Liver (tissue), 9 donors: ENCODE measurements around the gene GABBR2. TPM values are rescaled to one million over a fixed set of nuclear protein-coding genes. Genes with fewer than 3 reads are reported as not detected.

Source experiments
- DNase-seq: peaks from one replicate; pipeline ENCODE4 v3.0.0-alpha.2; 2017; ENCODE audit warnings: low spot score
- H3K27ac ChIP-seq, 2 donors: one replicate each; pipeline ENCODE4 v1.7.0; 2013; ENCODE audit warnings: inconsistent platforms in 2 of 2, low read length in 2 of 2, control low read depth in 1 of 2, low read depth in 1 of 2, mild to moderate bottlenecking in 1 of 2
- H3K27me3 ChIP-seq, 4 donors: one replicate each; pipeline versions ENCODE4 v1.6.1 to v1.7.0; 2013; ENCODE audit warnings: low read length in 3 of 4, inconsistent platforms in 1 of 4, mild to moderate bottlenecking in 1 of 4, moderate library complexity in 1 of 4; ENCODE audit not compliant: control insufficient read depth in 4 of 4, insufficient read depth in 4 of 4
- H3K36me3 ChIP-seq, 4 donors: one replicate each; pipeline versions ENCODE4 v1.6.1 to v1.7.0; 2013; ENCODE audit warnings: low read length in 3 of 4, mild to moderate bottlenecking in 3 of 4, low read depth in 1 of 4, moderate library complexity in 1 of 4; ENCODE audit not compliant: control insufficient read depth in 4 of 4, insufficient read depth in 3 of 4
- H3K4me1 ChIP-seq, 4 donors: one replicate each; pipeline versions ENCODE4 v1.6.1 to v1.7.0; 2013; ENCODE audit warnings: low read length in 3 of 4, mild to moderate bottlenecking in 3 of 4, moderate library complexity in 1 of 4; ENCODE audit not compliant: control insufficient read depth in 4 of 4, insufficient read depth in 4 of 4
- H3K4me3 ChIP-seq, 3 donors: one replicate each; pipeline versions ENCODE4 v1.6.1 to v1.7.0; 2013; ENCODE audit warnings: low read length in 3 of 3, control low read depth in 1 of 3, low read depth in 1 of 3, mild to moderate bottlenecking in 1 of 3
- H3K9ac ChIP-seq, 2 donors: one replicate each; pipeline ENCODE4 v1.7.0; 2013; ENCODE audit warnings: low read length in 2 of 2, mild to moderate bottlenecking in 2 of 2, moderate library complexity in 2 of 2, control low read depth in 1 of 2, low read depth in 1 of 2
- H3K9me3 ChIP-seq, 4 donors: one replicate each; pipeline versions ENCODE4 v1.6.1 to v1.7.0; 2013; ENCODE audit warnings: low read length in 3 of 4; ENCODE audit not compliant: control insufficient read depth in 4 of 4
- ATF3 ChIP-seq: IDR thresholded peaks from 2 replicates; pipeline ENCODE4 v1.6.1; 2016; ENCODE audit warnings: antibody characterized with exemption
- EGR1 ChIP-seq, 2 donors: IDR thresholded peaks; 2 replicates each; pipeline ENCODE4 v1.6.1; 2016 to 2018; ENCODE audit warnings: antibody characterized with exemption in 2 of 2, low read depth in 2 of 2
- FOXA1 ChIP-seq: IDR thresholded peaks from 2 replicates; pipeline ENCODE4 v1.6.1; 2016; ENCODE audit warnings: antibody characterized with exemption
- FOXA2 ChIP-seq: IDR thresholded peaks from 2 replicates; pipeline ENCODE4 v1.6.1; 2016; ENCODE audit warnings: antibody characterized with exemption
- GABPA ChIP-seq, 2 donors: IDR thresholded peaks in 1 of 2; conservative IDR thresholded peaks in 1 of 2; 2 replicates each; pipeline ENCODE4 v1.6.1; 2016; ENCODE audit warnings: antibody characterized with exemption in 2 of 2, mild to moderate bottlenecking in 1 of 2, moderate library complexity in 1 of 2
- HNF4A ChIP-seq, 2 donors: conservative IDR thresholded peaks; 2 replicates each; pipeline ENCODE4 v1.6.1; 2016; ENCODE audit warnings: antibody characterized with exemption in 2 of 2, mild to moderate bottlenecking in 2 of 2
- HNF4G ChIP-seq: IDR thresholded peaks from 2 replicates; pipeline ENCODE4 v1.6.1; 2016; ENCODE audit warnings: antibody characterized with exemption
- JUND ChIP-seq, 2 donors: IDR thresholded peaks; 2 replicates each; pipeline ENCODE4 v1.6.1; 2016; ENCODE audit warnings: antibody characterized with exemption in 2 of 2
- NR2F2 ChIP-seq: IDR thresholded peaks from 2 replicates; pipeline ENCODE4 v1.6.1; 2016; ENCODE audit warnings: antibody characterized with exemption
- RAD21 ChIP-seq, 2 donors: IDR thresholded peaks; 2 replicates each; pipeline ENCODE4 v1.6.1; 2016; ENCODE audit warnings: antibody characterized with exemption in 2 of 2, mild to moderate bottlenecking in 2 of 2
- REST ChIP-seq: IDR thresholded peaks from 2 replicates; pipeline ENCODE4 v1.6.1; 2016; ENCODE audit warnings: antibody characterized with exemption, mild to moderate bottlenecking
- RXRA ChIP-seq, 2 donors: IDR thresholded peaks; 2 replicates each; pipeline ENCODE4 v1.6.1; 2017 to 2018; ENCODE audit warnings: antibody characterized with exemption in 2 of 2, mild to moderate bottlenecking in 1 of 2
- TAF1 ChIP-seq: conservative IDR thresholded peaks from 2 replicates; pipeline ENCODE4 v1.6.1; 2016; ENCODE audit warnings: antibody characterized with exemption, mild to moderate bottlenecking
- YY1 ChIP-seq: IDR thresholded peaks from 2 replicates; pipeline ENCODE4 v1.6.1; 2016; ENCODE audit warnings: antibody characterized with exemption, mild to moderate bottlenecking
- WGBS: extraction: QIAGEN DNeasy Blood & Tissue Kit; methylation state at CpG from one replicate; pipeline ENCODE4 v1.1.7; 2013; 5-methylcytosine and 5-hydroxymethylcytosine counted together
- polyA plus RNA-seq, 2 donors: library from polyadenylated mRNA; stranded (reverse) in 1 of 2; unstranded in 1 of 2; fragments of 200-250 nt in 1 of 2; fragments of >200 nt in 1 of 2; fragmentation: Nextera tagmentation in 1 of 2; extraction: Ambion mirVana in 1 of 2; gene quantifications; one replicate each; pipeline versions ENCODE4 v1.2.1 to v1.2.3, GENCODE V29; 2013 to 2015
- total RNA-seq, 2 donors: library from RNA; depleted of rRNA; stranded (reverse); fragments of >200 nt; gene quantifications; one replicate each; pipeline ENCODE4 v1.2.3, GENCODE V29; 2014
- TF ChIP-seq, protein P1 (sequence below): IDR thresholded peaks from 2 replicates; pipeline ENCODE4 v1.6.1; 2016; ENCODE audit warnings: antibody characterized with exemption
- TF ChIP-seq, protein P2 (sequence below): fragments of 150-350 bp; IDR thresholded peaks from 2 replicates; pipeline ENCODE4 v1.5.1; 2017; ENCODE audit warnings: improper control_type of control experiment, low read depth, low read length; ENCODE audit not compliant: missing input control
- TF ChIP-seq, protein P3 (sequence below): IDR thresholded peaks from 2 replicates; pipeline ENCODE4 v1.6.1; 2016; ENCODE audit warnings: antibody characterized with exemption
- donor health status: healthy.
- donor health status: healthy.
- donor health status: healthy.
- donor health status: healthy.
- donor health status: healthy.

GABBR2 gene
- total and polyA plus RNA-seq, 4 donors: 0.03 to 0.23 (median 0.08) TPM; not detected in 1

GRCh38 chr9:98652741-98653140 lies 56.0 kb downstream of the GABBR2 start:
- DNase-seq: no peak
- Histone ChIP-seq H3K27ac (no peak overlapping the region), H3K36me3 (no peaks in the 10 kb centered on the region), H3K4me3 (no peak overlapping the region), H3K4me1 (no peaks in the 10 kb centered on the region), H3K27me3 (no peaks in the 10 kb centered on the region), H3K9me3 (no peaks in the 10 kb centered on the region), H3K9ac (no peak overlapping the region)
- TF ChIP-seq RXRA (IDR thresholded peaks at IDR 0.05) (no peak), HNF4A (conservative IDR thresholded peaks at IDR 0.05) (no peak), JUND (IDR thresholded peaks at IDR 0.05) (no peak), EGR1 (IDR thresholded peaks at IDR 0.05; ENCODE audit: low read depth in 2 of 2) (no peak), HNF4G (no peak), YY1 (no peak), RAD21 (IDR thresholded peaks at IDR 0.05) (no peak), TAF1 (no peak), GABPA (IDR thresholded peaks at IDR 0.05 in 1 of 2, conservative IDR thresholded peaks at IDR 0.05 in 1 of 2) (no peak), ATF3 (no peak), FOXA2 (no peak)
- TF ChIP-seq, protein P1, sequence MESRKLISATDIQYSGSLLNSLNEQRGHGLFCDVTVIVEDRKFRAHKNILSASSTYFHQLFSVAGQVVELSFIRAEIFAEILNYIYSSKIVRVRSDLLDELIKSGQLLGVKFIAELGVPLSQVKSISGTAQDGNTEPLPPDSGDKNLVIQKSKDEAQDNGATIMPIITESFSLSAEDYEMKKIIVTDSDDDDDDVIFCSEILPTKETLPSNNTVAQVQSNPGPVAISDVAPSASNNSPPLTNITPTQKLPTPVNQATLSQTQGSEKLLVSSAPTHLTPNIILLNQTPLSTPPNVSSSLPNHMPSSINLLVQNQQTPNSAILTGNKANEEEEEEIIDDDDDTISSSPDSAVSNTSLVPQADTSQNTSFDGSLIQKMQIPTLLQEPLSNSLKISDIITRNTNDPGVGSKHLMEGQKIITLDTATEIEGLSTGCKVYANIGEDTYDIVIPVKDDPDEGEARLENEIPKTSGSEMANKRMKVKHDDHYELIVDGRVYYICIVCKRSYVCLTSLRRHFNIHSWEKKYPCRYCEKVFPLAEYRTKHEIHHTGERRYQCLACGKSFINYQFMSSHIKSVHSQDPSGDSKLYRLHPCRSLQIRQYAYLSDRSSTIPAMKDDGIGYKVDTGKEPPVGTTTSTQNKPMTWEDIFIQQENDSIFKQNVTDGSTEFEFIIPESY: no peak
- 83% methylated on average over 2 of the region's 2 CpGs for WGBS

GRCh38 chr9:98652302-98652701 lies 56.4 kb downstream of the GABBR2 start:
- Histone ChIP-seq H3K9me3 (no peaks in the 10 kb centered on the region), H3K36me3 (no peaks in the 10 kb centered on the region), H3K4me1 (no peaks in the 10 kb centered on the region), H3K27me3 (no peaks in the 10 kb centered on the region), H3K27ac (no peak overlapping the region), H3K9ac (no peak overlapping the region), H3K4me3 (no peak overlapping the region)
- no peak for DNase-seq
- WGBS: 97% methylated on average over 3 of the region's 3 CpGs
- TF ChIP-seq YY1: no peak
- no peak for TF ChIP-seq RXRA (IDR thresholded peaks at IDR 0.05)
- TF ChIP-seq REST: no peak
- no peak for TF ChIP-seq EGR1 (IDR thresholded peaks at IDR 0.05; ENCODE audit: low read depth in 2 of 2)
- TF ChIP-seq, protein P2, sequence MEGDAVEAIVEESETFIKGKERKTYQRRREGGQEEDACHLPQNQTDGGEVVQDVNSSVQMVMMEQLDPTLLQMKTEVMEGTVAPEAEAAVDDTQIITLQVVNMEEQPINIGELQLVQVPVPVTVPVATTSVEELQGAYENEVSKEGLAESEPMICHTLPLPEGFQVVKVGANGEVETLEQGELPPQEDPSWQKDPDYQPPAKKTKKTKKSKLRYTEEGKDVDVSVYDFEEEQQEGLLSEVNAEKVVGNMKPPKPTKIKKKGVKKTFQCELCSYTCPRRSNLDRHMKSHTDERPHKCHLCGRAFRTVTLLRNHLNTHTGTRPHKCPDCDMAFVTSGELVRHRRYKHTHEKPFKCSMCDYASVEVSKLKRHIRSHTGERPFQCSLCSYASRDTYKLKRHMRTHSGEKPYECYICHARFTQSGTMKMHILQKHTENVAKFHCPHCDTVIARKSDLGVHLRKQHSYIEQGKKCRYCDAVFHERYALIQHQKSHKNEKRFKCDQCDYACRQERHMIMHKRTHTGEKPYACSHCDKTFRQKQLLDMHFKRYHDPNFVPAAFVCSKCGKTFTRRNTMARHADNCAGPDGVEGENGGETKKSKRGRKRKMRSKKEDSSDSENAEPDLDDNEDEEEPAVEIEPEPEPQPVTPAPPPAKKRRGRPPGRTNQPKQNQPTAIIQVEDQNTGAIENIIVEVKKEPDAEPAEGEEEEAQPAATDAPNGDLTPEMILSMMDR: no peak
- no peak for TF ChIP-seq HNF4G
- no peak for TF ChIP-seq JUND (IDR thresholded peaks at IDR 0.05)
- TF ChIP-seq, protein P3, sequence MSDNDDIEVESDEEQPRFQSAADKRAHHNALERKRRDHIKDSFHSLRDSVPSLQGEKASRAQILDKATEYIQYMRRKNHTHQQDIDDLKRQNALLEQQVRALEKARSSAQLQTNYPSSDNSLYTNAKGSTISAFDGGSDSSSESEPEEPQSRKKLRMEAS: no peak
- TF ChIP-seq GABPA (IDR thresholded peaks at IDR 0.05 in 1 of 2, conservative IDR thresholded peaks at IDR 0.05 in 1 of 2): no peak
- no peak for TF ChIP-seq NR2F2
- TF ChIP-seq FOXA1: no peak
